GM18951 (cell line): Measurements from ENCODE around the gene TXNL4B.

Experiments used
- POLR2A ChIP-seq: IDR thresholded peaks from 4 replicates; pipeline ENCODE4 v1.6.1; 2011; ENCODE audit warnings: mild to moderate bottlenecking; ENCODE audit not compliant: insufficient read length, insufficient read depth; ENCODE audit errors: extremely low read depth
- in situ Hi-C: fragments of 300-500 bp; cut with MboI; formaldehyde crosslinking; loops from one replicate; pipeline ENCODE4 v1.12.0; 2022; ENCODE audit warnings: low sequenced_read_pairs, mixed read lengths, inconsistent platforms; ENCODE audit not compliant: unreplicated experiment

The TXNL4B gene

GRCh38 chr16:72049110-72049509, 44.3 kb downstream of the TXNL4B start:
- no peak for TF ChIP-seq POLR2A
- in situ Hi-C loops, result no loop called here

- in situ Hi-C loops, result no loop called here
- TF ChIP-seq POLR2A, result no peak
Measured at GRCh38 chr16:72044825-72045359, 48.5 kb downstream of the TXNL4B start.

GRCh38 chr16:72044296-72044695, 49.1 kb downstream of the TXNL4B start:
- in situ Hi-C loops, result no loop called here
- TF ChIP-seq POLR2A, result no peak

GRCh38 chr16:72043539-72043938, 49.9 kb downstream of the TXNL4B start:
- TF ChIP-seq POLR2A, result no peak
- in situ Hi-C loops, result no loop called here

GRCh38 chr16:72043058-72043457, 50.4 kb downstream of the TXNL4B start:
- in situ Hi-C loops, result no loop called here
- no peak for TF ChIP-seq POLR2A

GRCh38 chr16:72042157-72042660, 51.2 kb downstream of the TXNL4B start:
- in situ Hi-C loops, result no loop called here
- TF ChIP-seq POLR2A, result no peak

- in situ Hi-C loops, result no loop called here
- no peak for TF ChIP-seq POLR2A
Measured at GRCh38 chr16:72036098-72036497, 57.3 kb downstream of the TXNL4B start.
